Breast epithelium (tissue), 4 donors: Measurements from ENCODE around the gene CADM1. TPM values are rescaled to one million over a fixed set of nuclear protein-coding genes. Genes with fewer than 3 reads are reported as not detected.
A peak's percentile ranks its signal among the peaks of the same experiment; 100 is the strongest.

Experiments used
- DNase-seq, 2 donors: peaks; one replicate each; pipeline ENCODE4 v3.0.0-alpha.2; 2019; ENCODE audit warnings: low spot score in 2 of 2
- H3K27ac ChIP-seq, 2 donors: fragments of 200-600 bp; sonication (generic) in 1 of 2; one replicate each; pipeline ENCODE4 v1.5.1; 2016 to 2019; ENCODE audit warnings: mild to moderate bottlenecking in 1 of 2
- H3K27me3 ChIP-seq, 2 donors: fragments of 200-600 bp; sonication (generic) in 1 of 2; one replicate each; pipeline versions ENCODE4 v1.5.1 to v1.6.0; 2017 to 2019; ENCODE audit warnings: control low read depth in 1 of 2, mild to moderate bottlenecking in 1 of 2
- H3K36me3 ChIP-seq: fragments of 200-600 bp; one replicate; pipeline ENCODE4 v1.5.1; 2019
- H3K4me1 ChIP-seq, 2 donors: fragments of 200-600 bp; sonication (generic); one replicate each; pipeline ENCODE4 v1.5.1; 2016 to 2019; ENCODE audit warnings: control low read depth in 1 of 2
- H3K4me3 ChIP-seq, 3 donors: fragments of 200-600 bp; sonication (generic); 1 replicate in 2 of 3; 2 replicates in 1 of 3; pipeline ENCODE4 v1.5.1; 2016 to 2019; ENCODE audit warnings: mild to moderate bottlenecking in 3 of 3, moderate library complexity in 2 of 3
- H3K9me3 ChIP-seq, 2 donors: fragments of 200-600 bp; sonication (generic) in 1 of 2; one replicate each; pipeline ENCODE4 v1.5.1; 2016 to 2019; ENCODE audit warnings: control low read depth in 1 of 2
- CTCF ChIP-seq, 3 donors: fragments of 450-650 bp; IDR thresholded peaks; one replicate each; pipeline ENCODE4 v1.5.1; 2016 to 2017; ENCODE audit warnings: antibody characterized with exemption in 3 of 3, mild to moderate bottlenecking in 3 of 3, moderate library complexity in 3 of 3
- POLR2A ChIP-seq: fragments of 450-650 bp; IDR thresholded peaks from one replicate; pipeline ENCODE4 v1.6.1; 2016; ENCODE audit warnings: antibody characterized with exemption, mild to moderate bottlenecking, moderate library complexity
- POLR2AphosphoS5 ChIP-seq, 3 donors: sonication (generic); formaldehyde crosslinking; IDR thresholded peaks; one replicate each; pipeline ENCODE4 v1.6.1; 2017; ENCODE audit warnings: antibody characterized with exemption in 3 of 3
- intact Hi-C: fragments of 100-400 bp; cut with DNase I; formaldehyde crosslinking; loops from one replicate; pipeline ENCODE4 v1.15.1; 2023; ENCODE audit warnings: low total_unique reads
- total RNA-seq, 3 donors: library from RNA; depleted of rRNA; stranded (reverse); fragments of >200 nt; gene quantifications; one replicate each; pipeline ENCODE4 v1.1.0, GENCODE V29; 2016

The CADM1 gene
- total RNA-seq, 3 donors from 2014 or later: 5.3 to 48.4 (median 33.1) TPM

- H3K27ac ChIP-seq: no peak overlapping the region
- H3K9me3 ChIP-seq: no peaks in the 10 kb centered on the region
- no peak overlapping the region for H3K4me3 ChIP-seq
- DNase-seq: no peak
- TF ChIP-seq POLR2AphosphoS5 (IDR thresholded peaks at IDR 0.05): no peak
- TF ChIP-seq CTCF (IDR thresholded peaks at IDR 0.05): no peak
- TF ChIP-seq POLR2A: no peak
- intact Hi-C loops: no loop called here
- H3K36me3 ChIP-seq: no peaks in the 10 kb centered on the region
- no peaks in the 10 kb centered on the region for H3K4me1 ChIP-seq
- no peaks in the 10 kb centered on the region for H3K27me3 ChIP-seq
Measured at GRCh38 chr11:115340874-115341273, 163.3 kb downstream of the CADM1 start.

- no peak for DNase-seq
- no peaks in the 10 kb centered on the region for H3K4me1 ChIP-seq
- no peaks in the 10 kb centered on the region for H3K9me3 ChIP-seq
- intact Hi-C loops: loop anchor here (10.0 kb wide), 1 partner anchor 936 kb away; no protein-coding TSS in a partner anchor
- H3K27me3 ChIP-seq: no peaks in the 10 kb centered on the region
- no peaks in the 10 kb centered on the region for H3K36me3 ChIP-seq
- TF ChIP-seq POLR2AphosphoS5 (IDR thresholded peaks at IDR 0.05) (no peak), CTCF (IDR thresholded peaks at IDR 0.05) (no peak), POLR2A (no peak)
- H3K27ac ChIP-seq: no peak overlapping the region
- H3K4me3 ChIP-seq: no peak overlapping the region
Measured at GRCh38 chr11:115338476-115338875, 165.7 kb downstream of the CADM1 start.

- Histone ChIP-seq H3K4me1 (no peaks in the 10 kb centered on the region), H3K9me3 (no peaks in the 10 kb centered on the region), H3K4me3 (no peak overlapping the region), H3K36me3 (no peaks in the 10 kb centered on the region), H3K27ac (no peak overlapping the region), H3K27me3 (no peaks in the 10 kb centered on the region)
- peak; percentile 25 to 71 (median 64) for TF ChIP-seq CTCF (IDR thresholded peaks at IDR 0.05)
- no peak for TF ChIP-seq POLR2AphosphoS5 (IDR thresholded peaks at IDR 0.05)
- intact Hi-C loops: loop anchor here (10.0 kb wide), 1 partner anchor 940 kb away; no protein-coding TSS in a partner anchor
- no peak for DNase-seq
Measured at GRCh38 chr11:115334932-115335788, 169.1 kb downstream of the CADM1 start.

GRCh38 chr11:115333949-115334348 is 170.3 kb downstream of the CADM1 start:
- H3K27ac ChIP-seq: no peak overlapping the region
- TF ChIP-seq POLR2AphosphoS5 (IDR thresholded peaks at IDR 0.05) (no peak), POLR2A (no peak)
- H3K9me3 ChIP-seq: no peaks in the 10 kb centered on the region
- intact Hi-C loops: loop anchor here (10.0 kb wide), 1 partner anchor 941 kb away; no protein-coding TSS in a partner anchor
- no peaks in the 10 kb centered on the region for H3K27me3 ChIP-seq
- no peak overlapping the region for H3K4me3 ChIP-seq
- H3K36me3 ChIP-seq: no peaks in the 10 kb centered on the region
- no peaks in the 10 kb centered on the region for H3K4me1 ChIP-seq
- DNase-seq: no peak

- Histone ChIP-seq H3K4me1 (no peaks in the 10 kb centered on the region), H3K27me3 (no peaks in the 10 kb centered on the region), H3K27ac (no peak overlapping the region), H3K4me3 (no peak overlapping the region), H3K9me3 (no peaks in the 10 kb centered on the region), H3K36me3 (no peaks in the 10 kb centered on the region)
- no peak for DNase-seq
- TF ChIP-seq POLR2AphosphoS5 (IDR thresholded peaks at IDR 0.05): no peak
- TF ChIP-seq CTCF (IDR thresholded peaks at IDR 0.05): no peak
- TF ChIP-seq POLR2A: no peak
- intact Hi-C loops: loop anchor here (10.0 kb wide), 1 partner anchor 942 kb away; no protein-coding TSS in a partner anchor
Measured at GRCh38 chr11:115333121-115333520, 171.1 kb downstream of the CADM1 start.
